ENCODE measurements around the gene GP2.

DNA sequence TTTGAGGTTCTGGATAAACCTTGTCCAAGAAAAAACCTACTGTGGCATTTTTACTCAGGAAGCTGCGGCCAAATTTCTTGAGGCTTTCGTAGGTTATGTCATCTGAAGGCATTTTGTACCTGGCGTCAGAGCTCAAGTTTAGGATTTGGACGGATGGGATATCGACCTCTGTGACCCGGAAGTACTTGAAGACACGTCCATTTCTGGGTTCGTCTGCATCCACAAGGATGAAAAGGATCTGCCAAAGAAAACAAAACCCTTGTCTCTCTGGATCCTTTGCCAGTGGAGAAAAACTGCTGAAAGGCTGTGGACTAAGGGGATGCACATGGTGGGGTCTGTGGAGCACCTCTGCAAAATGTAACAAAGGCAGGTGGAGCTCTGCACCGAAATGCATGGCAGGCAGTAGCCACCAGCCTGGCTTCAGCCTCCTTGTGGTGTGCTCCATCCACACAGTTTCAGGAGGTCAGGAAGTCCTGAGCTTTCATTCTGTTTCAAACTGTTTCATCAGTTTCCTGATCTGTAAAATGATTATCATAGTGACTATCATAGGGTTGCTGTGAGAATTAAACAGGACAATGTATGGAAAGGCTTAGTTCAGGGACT is 42.2 kb upstream of the GP2 start:
- TF ChIP-seq, protein P1, sequence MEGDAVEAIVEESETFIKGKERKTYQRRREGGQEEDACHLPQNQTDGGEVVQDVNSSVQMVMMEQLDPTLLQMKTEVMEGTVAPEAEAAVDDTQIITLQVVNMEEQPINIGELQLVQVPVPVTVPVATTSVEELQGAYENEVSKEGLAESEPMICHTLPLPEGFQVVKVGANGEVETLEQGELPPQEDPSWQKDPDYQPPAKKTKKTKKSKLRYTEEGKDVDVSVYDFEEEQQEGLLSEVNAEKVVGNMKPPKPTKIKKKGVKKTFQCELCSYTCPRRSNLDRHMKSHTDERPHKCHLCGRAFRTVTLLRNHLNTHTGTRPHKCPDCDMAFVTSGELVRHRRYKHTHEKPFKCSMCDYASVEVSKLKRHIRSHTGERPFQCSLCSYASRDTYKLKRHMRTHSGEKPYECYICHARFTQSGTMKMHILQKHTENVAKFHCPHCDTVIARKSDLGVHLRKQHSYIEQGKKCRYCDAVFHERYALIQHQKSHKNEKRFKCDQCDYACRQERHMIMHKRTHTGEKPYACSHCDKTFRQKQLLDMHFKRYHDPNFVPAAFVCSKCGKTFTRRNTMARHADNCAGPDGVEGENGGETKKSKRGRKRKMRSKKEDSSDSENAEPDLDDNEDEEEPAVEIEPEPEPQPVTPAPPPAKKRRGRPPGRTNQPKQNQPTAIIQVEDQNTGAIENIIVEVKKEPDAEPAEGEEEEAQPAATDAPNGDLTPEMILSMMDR (IDR thresholded peaks at IDR 0.05): no peak
- no peak for TF ChIP-seq ZFX (IDR thresholded peaks at IDR 0.05; ENCODE audit: borderline replicate concordance)

Measured in 22Rv1 (cell line).